Muscle layer of duodenum (tissue), 2 donors: Measurements from ENCODE around the gene YWHAB.

Experiments
- H3K27ac ChIP-seq: one replicate; pipeline ENCODE4 v1.7.0; 2013; ENCODE audit warnings: mild to moderate bottlenecking, low read length
- H3K27me3 ChIP-seq: one replicate; pipeline ENCODE4 v1.7.0; 2013; ENCODE audit warnings: low read depth, mild to moderate bottlenecking, control low read depth, low read length
- H3K36me3 ChIP-seq, 2 donors: one replicate each; pipeline ENCODE4 v1.7.0; 2013; ENCODE audit warnings: low read length in 2 of 2, control low read depth in 1 of 2, mild to moderate bottlenecking in 1 of 2; ENCODE audit not compliant: insufficient read depth in 2 of 2, control insufficient read depth in 1 of 2
- H3K4me1 ChIP-seq, 2 donors: one replicate each; pipeline ENCODE4 v1.7.0; 2013; ENCODE audit warnings: low read length in 2 of 2, mild to moderate bottlenecking in 2 of 2, control low read depth in 1 of 2, moderate library complexity in 1 of 2; ENCODE audit not compliant: insufficient read depth in 2 of 2, control insufficient read depth in 1 of 2
- H3K4me3 ChIP-seq, 2 donors: one replicate each; pipeline ENCODE4 v1.7.0; 2013; ENCODE audit warnings: low read length in 2 of 2, low read depth in 1 of 2, mild to moderate bottlenecking in 1 of 2
- H3K9me3 ChIP-seq, 2 donors: one replicate each; pipeline ENCODE4 v1.7.0; 2013; ENCODE audit warnings: low read length in 2 of 2, control low read depth in 1 of 2, mild to moderate bottlenecking in 1 of 2; ENCODE audit not compliant: control insufficient read depth in 1 of 2
- donor health status: healthy.

The YWHAB gene

GRCh38 chr20:44942264-44942973, 56.9 kb downstream of the YWHAB start:
- H3K4me1 ChIP-seq, result no peaks in the 10 kb centered on the region
- H3K27me3 ChIP-seq, result no peaks in the 10 kb centered on the region
- H3K4me3 ChIP-seq, result no peak overlapping the region
- H3K27ac ChIP-seq, result no peak overlapping the region
- peaks cover 56 to 66% of the 10 kb centered on the region in 2 donors for H3K36me3 ChIP-seq
- no peaks in the 10 kb centered on the region for H3K9me3 ChIP-seq

GRCh38 chr20:44943828-44944227, 58.3 kb downstream of the YWHAB start:
- H3K4me3 ChIP-seq, result no peak overlapping the region
- H3K36me3 ChIP-seq, result peaks cover 67 to 76% of the 10 kb centered on the region in 2 donors
- H3K4me1 ChIP-seq, result no peaks in the 10 kb centered on the region

GRCh38 chr20:44945261-44945660, 59.8 kb downstream of the YWHAB start:
- H3K4me1 ChIP-seq, result no peaks in the 10 kb centered on the region
- H3K27me3 ChIP-seq, result no peaks in the 10 kb centered on the region
- peaks cover 63 to 86% of the 10 kb centered on the region in 2 donors for H3K36me3 ChIP-seq
- H3K9me3 ChIP-seq, result no peaks in the 10 kb centered on the region
- no peak overlapping the region for H3K4me3 ChIP-seq
- no peak overlapping the region for H3K27ac ChIP-seq

More at GRCh38 chr20:44943828-44944227, 58.3 kb downstream of the YWHAB start:
- H3K27me3 ChIP-seq, result no peaks in the 10 kb centered on the region
- no peaks in the 10 kb centered on the region for H3K9me3 ChIP-seq
- H3K27ac ChIP-seq, result no peak overlapping the region

GRCh38 chr20:44946271-44946852, 60.9 kb downstream of the YWHAB start:
- no peaks in the 10 kb centered on the region for H3K9me3 ChIP-seq
- H3K4me1 ChIP-seq, result no peaks in the 10 kb centered on the region
- no peak overlapping the region for H3K27ac ChIP-seq
- no peaks in the 10 kb centered on the region for H3K27me3 ChIP-seq
- peaks cover 67 to 90% of the 10 kb centered on the region in 2 donors for H3K36me3 ChIP-seq
- no peak overlapping the region for H3K4me3 ChIP-seq

GRCh38 chr20:44948107-44948506, 62.6 kb downstream of the YWHAB start:
- no peak overlapping the region for H3K27ac ChIP-seq
- no peak overlapping the region for H3K4me3 ChIP-seq
- no peaks in the 10 kb centered on the region for H3K4me1 ChIP-seq
- no peaks in the 10 kb centered on the region for H3K27me3 ChIP-seq
- no peaks in the 10 kb centered on the region for H3K9me3 ChIP-seq
- H3K36me3 ChIP-seq, result peaks cover 53 to 90% of the 10 kb centered on the region in 2 donors

GRCh38 chr20:44948513-44948912, 63.0 kb downstream of the YWHAB start:
- Histone ChIP-seq H3K4me3 (no peak overlapping the region), H3K4me1 (no peaks in the 10 kb centered on the region), H3K27ac (no peak overlapping the region), H3K36me3 (peaks cover 53 to 90% of the 10 kb centered on the region in 2 donors), H3K9me3 (no peaks in the 10 kb centered on the region), H3K27me3 (no peaks in the 10 kb centered on the region)

GRCh38 chr20:44950368-44950767, 64.9 kb downstream of the YWHAB start:
- no peaks in the 10 kb centered on the region for H3K27me3 ChIP-seq
- H3K36me3 ChIP-seq, result peaks cover 55 to 90% of the 10 kb centered on the region in 2 donors
- no peaks in the 10 kb centered on the region for H3K9me3 ChIP-seq
- no peak overlapping the region for H3K27ac ChIP-seq
- H3K4me3 ChIP-seq, result no peak overlapping the region
- H3K4me1 ChIP-seq, result no peaks in the 10 kb centered on the region

GRCh38 chr20:44952731-44953130, 67.2 kb downstream of the YWHAB start:
- Histone ChIP-seq H3K27me3 (no peaks in the 10 kb centered on the region), H3K27ac (no peak overlapping the region), H3K9me3 (no peaks in the 10 kb centered on the region), H3K4me3 (no peak overlapping the region), H3K4me1 (no peaks in the 10 kb centered on the region), H3K36me3 (peaks cover 62 to 84% of the 10 kb centered on the region in 2 donors)

- H3K36me3 ChIP-seq, result peaks cover 51 to 69% of the 10 kb centered on the region in 2 donors
- peaks cover 9 to 11% of the 10 kb centered on the region in 2 donors for H3K4me1 ChIP-seq
- H3K9me3 ChIP-seq, result no peaks in the 10 kb centered on the region
- no peaks in the 10 kb centered on the region for H3K27me3 ChIP-seq
- H3K27ac ChIP-seq, result no peak overlapping the region
- no peak overlapping the region for H3K4me3 ChIP-seq
Observed at GRCh38 chr20:44954211-44954610, 68.7 kb downstream of the YWHAB start.

GRCh38 chr20:44955270-44955669, 69.8 kb downstream of the YWHAB start:
- H3K9me3 ChIP-seq, result no peaks in the 10 kb centered on the region
- peaks cover 13 to 14% of the 10 kb centered on the region in 2 donors for H3K4me1 ChIP-seq
- H3K36me3 ChIP-seq, result peaks cover 45 to 63% of the 10 kb centered on the region in 2 donors
- no peaks in the 10 kb centered on the region for H3K27me3 ChIP-seq
- no peak overlapping the region for H3K4me3 ChIP-seq
- no peak overlapping the region for H3K27ac ChIP-seq

GRCh38 chr20:44956410-44956809, 70.9 kb downstream of the YWHAB start:
- H3K4me1 ChIP-seq, result peaks cover 14 to 19% of the 10 kb centered on the region in 2 donors
- H3K27ac ChIP-seq, result no peak overlapping the region
- no peak overlapping the region for H3K4me3 ChIP-seq
- H3K36me3 ChIP-seq, result peaks cover 34 to 52% of the 10 kb centered on the region in 2 donors
- no peaks in the 10 kb centered on the region for H3K9me3 ChIP-seq
- H3K27me3 ChIP-seq, result no peaks in the 10 kb centered on the region
